GM12801 (cell line): ENCODE measurements around the gene BMPR1A.

Source experiments
- CTCF ChIP-seq: IDR thresholded peaks from one replicate; pipeline ENCODE4 v1.5.1; 2011; ENCODE audit warnings: control low read depth; ENCODE audit not compliant: insufficient read length; ENCODE audit errors: extremely low read depth

Gene BMPR1A

DNA sequence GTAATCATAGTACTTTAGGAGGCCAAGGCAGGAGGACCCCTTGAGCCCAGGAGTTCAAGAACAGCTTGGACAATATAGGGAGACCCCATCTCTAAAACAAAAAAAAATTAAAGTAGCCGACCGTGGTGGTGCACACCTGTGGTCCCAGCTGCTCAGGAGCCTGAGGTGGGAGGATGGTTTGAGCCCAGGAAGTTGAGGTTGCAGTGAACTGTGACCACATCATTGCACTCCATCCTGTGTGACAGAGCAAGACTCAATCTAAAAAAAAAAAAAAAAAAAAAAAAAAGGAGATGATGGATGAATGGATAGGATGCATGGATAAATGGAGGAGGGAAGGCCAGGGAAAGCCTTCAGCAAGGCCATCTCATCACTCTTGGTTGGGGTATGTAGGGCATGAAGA lies 33.4 kb upstream of the BMPR1A start:
- no peak for TF ChIP-seq CTCF

GRCh38 chr10:86724445-86724844 lies 32.0 kb upstream of the BMPR1A start:
- no peak for TF ChIP-seq CTCF

DNA sequence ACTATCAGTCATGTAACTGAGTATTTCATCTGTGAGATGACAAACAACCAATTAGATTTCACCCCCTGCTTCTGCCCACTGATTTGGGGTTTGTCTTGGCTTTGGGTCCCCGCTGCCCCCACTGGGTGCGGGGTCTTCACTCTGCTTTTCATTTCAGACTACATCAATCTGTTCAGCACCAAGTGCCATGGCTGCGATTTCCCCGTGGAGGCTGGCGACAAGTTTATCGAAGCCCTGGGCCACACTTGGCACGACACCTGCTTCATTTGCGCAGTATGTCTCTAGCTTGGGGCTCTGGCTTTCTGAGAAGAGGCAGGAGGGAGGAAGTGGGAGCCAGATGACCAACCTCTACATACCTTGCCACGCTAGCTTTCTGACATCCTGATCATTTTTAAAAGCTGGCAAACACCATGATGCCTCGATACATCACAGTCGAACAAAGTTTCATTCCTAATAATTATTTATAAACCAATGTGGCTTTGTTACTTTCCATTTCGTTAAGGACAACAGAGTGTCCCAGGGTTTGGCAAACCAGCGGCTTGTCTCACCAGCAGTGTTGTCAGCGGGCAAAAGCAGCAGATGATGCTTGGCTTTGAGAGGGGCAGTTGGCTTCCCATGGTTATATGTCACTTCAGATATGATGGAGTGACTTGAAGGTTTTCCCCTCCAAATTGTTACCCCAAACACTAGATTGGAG lies 30.3 kb upstream of the BMPR1A start:
- no peak for TF ChIP-seq CTCF

DNA sequence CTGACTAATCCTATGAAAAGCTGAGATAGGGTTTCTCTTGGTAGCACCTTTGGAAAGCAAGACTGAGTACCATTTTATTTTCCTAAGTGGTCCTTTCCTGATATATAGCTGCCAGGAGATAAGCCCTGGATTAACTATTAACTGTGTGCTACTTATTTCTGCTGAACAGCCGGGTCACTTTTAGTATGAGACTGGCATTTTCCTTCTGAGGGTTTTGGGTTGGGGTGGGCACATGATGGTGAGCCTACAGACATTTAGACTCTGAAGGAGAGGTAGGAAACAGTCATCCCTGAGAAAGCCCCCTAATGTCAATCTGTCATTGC lies 29.8 kb upstream of the BMPR1A start:
- TF ChIP-seq CTCF = no peak

DNA sequence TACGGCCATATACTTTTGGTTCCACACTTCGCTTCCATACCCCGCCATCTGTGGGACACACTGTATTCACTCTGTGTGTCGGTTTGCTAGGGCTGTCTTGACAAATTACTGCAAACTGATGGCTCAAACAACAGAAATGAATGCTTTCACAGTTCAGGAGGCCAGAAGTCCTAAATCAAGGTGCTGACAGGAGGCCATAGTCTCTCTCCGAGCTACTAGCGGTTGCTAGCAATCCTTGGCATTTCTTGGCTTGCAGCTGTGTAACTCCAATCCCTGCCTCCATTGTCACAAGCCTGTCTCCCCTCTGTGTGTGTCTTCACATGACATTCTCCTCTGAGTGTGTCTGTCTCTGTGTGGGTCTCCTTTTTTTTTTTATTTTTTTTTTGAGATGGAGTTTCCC lies 28.9 kb upstream of the BMPR1A start:
- no peak for TF ChIP-seq CTCF

- TF ChIP-seq CTCF = no peak
Measured at GRCh38 chr10:86728056-86728455, 28.4 kb upstream of the BMPR1A start.

DNA sequence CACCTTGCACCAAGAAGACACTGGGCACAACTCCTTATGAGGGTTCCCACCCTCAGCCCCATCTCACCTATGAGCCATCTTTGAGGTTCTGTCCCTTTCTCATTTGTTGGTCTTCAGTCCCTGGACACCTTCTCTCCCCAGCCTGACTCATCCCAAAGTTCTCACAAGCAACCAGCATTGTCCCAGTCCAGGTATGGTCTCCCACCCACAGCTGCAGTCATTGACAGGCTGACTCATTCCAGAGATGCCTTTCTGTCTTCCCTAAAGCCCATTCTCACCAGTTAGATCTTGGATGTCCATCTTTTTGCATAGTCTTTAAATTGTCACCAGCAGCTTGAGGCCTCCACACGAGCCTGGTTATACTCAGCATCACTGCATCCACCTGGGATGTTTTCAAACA lies 26.7 kb upstream of the BMPR1A start:
- no peak for TF ChIP-seq CTCF

- no peak for TF ChIP-seq CTCF
Measured at GRCh38 chr10:86730227-86730626, 26.2 kb upstream of the BMPR1A start.
